K562 (cell line): ENCODE results near the gene TRIM45. TPM values are rescaled to one million over a fixed set of nuclear protein-coding genes. Genes with fewer than 3 reads are reported as not detected.

ENCODE experiments used
- ATAC-seq: fragments of 200-7000 bp; cut with Tn5 transposase; 3 replicates; pipeline ENCODE4 v1.9.1; 2020; ENCODE audit warnings: moderate library complexity
- BruUV-seq: library from RNA; stranded (reverse); fragments of 400-500 nt; replicated peaks from 2 replicates; lab custom pipeline; 2021; lab: Mats Ljungman, UMichigan
- CTCF ChIA-PET: fragments of 300-600 bp; formaldehyde crosslinking; extraction: SDS; loops from one replicate; lab custom pipeline; 2021; ENCODE audit warnings: low intra/inter-chr PET ratio; lab: Yijun Ruan, JAX
- POLR2A ChIA-PET: fragments of 300-600, 350-650 bp; sonication (Branson Sonifier 250); formaldehyde crosslinking; extraction: SDS; loops from one replicate; lab custom pipeline; 2021; ENCODE audit warnings: antibody characterized with exemption, inconsistent platforms; lab: Yijun Ruan, JAX
- DNase-seq, 4 experiments: peaks; one replicate each; pipeline versions ENCODE4 v3.0.0 to v3.0.0-alpha.2; 2011 to 2018; ENCODE audit warnings: low spot score in 3 of 4, mixed read lengths in 3 of 4; ENCODE audit errors: extremely low read depth in 1 of 4
- FAIRE-seq: peaks from 2 replicates; lab custom pipeline; 2011; peaks lifted over from hg19 to GRCh38; lab: Jason Lieb, UNC
- H2AFZ ChIP-seq: 2 replicates; pipeline ENCODE4 v1.6.0; 2011; ENCODE audit warnings: low read depth, low read length, control low read depth, inconsistent platforms
- H3K27ac ChIP-seq: fragments of 200-600 bp; 3 replicates; pipeline ENCODE4 v1.8.0; 2011; ENCODE audit warnings: low read depth, mild to moderate bottlenecking, control low read depth, inconsistent platforms, low read length, moderate library complexity, mixed read lengths; ENCODE audit errors: extremely low read depth
- H3K27me3 ChIP-seq, 2 experiments: fragments of 300-600 bp in 1 of 2; 2 replicates in 1 of 2; 3 replicates in 1 of 2; pipeline versions ENCODE4 v1.6.0 to v1.8.0; 2011; ENCODE audit warnings: inconsistent platforms in 2 of 2, low read length in 2 of 2, mild to moderate bottlenecking in 1 of 2, mixed read lengths in 1 of 2, moderate library complexity in 1 of 2; ENCODE audit not compliant: control insufficient read depth in 2 of 2, insufficient read depth in 2 of 2
- H3K36me3 ChIP-seq: fragments of 300-600 bp; 3 replicates; pipeline ENCODE4 v1.8.0; 2011; ENCODE audit warnings: mild to moderate bottlenecking, low read length, inconsistent platforms; ENCODE audit not compliant: control insufficient read depth, insufficient read depth
- H3K4me1 ChIP-seq, 2 experiments: fragments of 200-600 bp in 1 of 2; replicated peaks in 1 of 2; 2 replicates in 1 of 2; 3 replicates in 1 of 2; pipeline versions ENCODE4 v1.5.1 to v1.8.0; 2011; ENCODE audit warnings: inconsistent platforms in 2 of 2, low read length in 2 of 2, mild to moderate bottlenecking in 1 of 2, mixed read lengths in 1 of 2, moderate library complexity in 1 of 2; ENCODE audit not compliant: control insufficient read depth in 2 of 2, insufficient read depth in 2 of 2
- H3K4me2 ChIP-seq: 2 replicates; pipeline ENCODE4 v1.6.1; 2011; ENCODE audit warnings: low read length, control low read depth, inconsistent platforms, mixed read lengths; ENCODE audit not compliant: insufficient read depth
- H3K4me3 ChIP-seq: fragments of 200-600 bp; sonication (generic), shearing (Covaris generic); 2 replicates; pipeline ENCODE4 v1.5.1; 2016; ENCODE audit warnings: control low read depth, inconsistent platforms
- H3K79me2 ChIP-seq: fragments of 200-600 bp; 3 replicates; pipeline ENCODE4 v1.8.0; 2011; ENCODE audit warnings: low read length, inconsistent platforms; ENCODE audit not compliant: control insufficient read depth, insufficient read depth
- H3K9ac ChIP-seq, 2 experiments: 2 replicates each; pipeline versions ENCODE4 v1.6.0 to v1.6.1; 2011; ENCODE audit warnings: low read depth in 2 of 2, low read length in 2 of 2, control low read depth in 1 of 2, inconsistent platforms in 1 of 2, mild to moderate bottlenecking in 1 of 2, mixed read lengths in 1 of 2; ENCODE audit not compliant: insufficient read depth in 1 of 2
- H3K9me1 ChIP-seq: one replicate; pipeline ENCODE4 v1.6.0; 2011; ENCODE audit warnings: inconsistent platforms, mild to moderate bottlenecking, low read length, moderate library complexity; ENCODE audit not compliant: control insufficient read depth, insufficient read depth
- H3K9me3 ChIP-seq: replicated peaks from 2 replicates; pipeline ENCODE4 v1.5.1; 2011; ENCODE audit warnings: low read depth, low read length, inconsistent platforms; ENCODE audit not compliant: control insufficient read depth, insufficient read depth
- H4K20me1 ChIP-seq: replicated peaks from 2 replicates; pipeline ENCODE4 v1.6.1; 2011; ENCODE audit warnings: low read length, inconsistent platforms, mixed read lengths; ENCODE audit not compliant: control insufficient read depth, insufficient read depth
- DPF2 ChIP-seq: fragments of 450-650 bp; IDR thresholded peaks from 2 replicates; pipeline ENCODE4 v1.6.1; 2016
- ETV5 ChIP-seq: sonication (generic); formaldehyde crosslinking; IDR thresholded peaks from 2 replicates; pipeline ENCODE4 v1.4.0; 2020; ENCODE audit warnings: low read depth, mild to moderate bottlenecking, missing genetic modification reagents
- KLF10 ChIP-seq: fragments of 250-450 bp; sonication (Bioruptor Pico); IDR thresholded peaks from 2 replicates; pipeline ENCODE4 v1.6.1; 2021; ENCODE audit warnings: matching md5 sums
- POLR2G ChIP-seq: fragments of 200-400 bp; formaldehyde crosslinking; IDR thresholded peaks from 2 replicates; pipeline ENCODE4 v1.6.1; 2017; ENCODE audit warnings: low read depth, mild to moderate bottlenecking, antibody characterized with exemption, low read length, moderate library complexity
- ZNF124 ChIP-seq: sonication (generic); formaldehyde crosslinking; IDR thresholded peaks from 2 replicates; pipeline ENCODE4 v1.8.1; 2022; ENCODE audit warnings: missing genetic modification reagents
- WGBS: fragments of 100-300 bp; shearing (Covaris generic); methylation state at CpG from one replicate; pipeline ENCODE4 v1.1.6; 2016; ENCODE audit warnings: low coverage, mixed read lengths; ENCODE audit not compliant: insufficient coverage; ENCODE audit errors: missing lambda C conversion rate; 5-methylcytosine and 5-hydroxymethylcytosine counted together
- in situ Hi-C: fragments of 300-500 bp; cut with MboI; formaldehyde crosslinking; loops from 4 replicates; pipeline ENCODE4 v1.15.0; 2018; ENCODE audit warnings: inconsistent platforms, mixed read lengths
- intact Hi-C: fragments of 100-400 bp; cut with micrococcal nuclease; formaldehyde crosslinking; loops from 2 replicates; pipeline ENCODE4 v1.14.2; 2022
- polyA plus RNA-seq, 8 experiments: library from polyadenylated mRNA; depleted of rRNA in 4 of 8; stranded (reverse) in 5 of 8; unstranded in 3 of 8; fragments of >200 nt; fragmentation: Nextera tagmentation in 2 of 8; fragmentation: Illumina TruSeq in 1 of 8; extraction: Ambion mirVana in 2 of 8; extraction: Trizol in 1 of 8; gene quantifications; 2 replicates each; pipeline versions ENCODE4 v1.2.1 to v1.2.3, GENCODE V29; 2011 to 2014; ENCODE audit warnings: inconsistent platforms in 1 of 8, missing spikeins in 1 of 8
- total RNA-seq, 7 experiments: library from RNA; depleted of rRNA in 6 of 7; stranded (reverse); fragments of >200 nt in 6 of 7; fragmentation: Illumina TruSeq in 2 of 7; extraction: Trizol in 2 of 7; gene quantifications; 2 replicates each; pipeline versions ENCODE4 v1.2.1 to v1.2.3, GENCODE V29; 2011 to 2021; ENCODE audit warnings: low replicate concordance in 1 of 7
- TF ChIP-seq, protein P1 (sequence below): sonication (generic); formaldehyde crosslinking; IDR thresholded peaks from 2 replicates; pipeline ENCODE4 v1.8.0; 2023; ENCODE audit warnings: missing genetic modification reagents, mild to moderate bottlenecking, borderline replicate concordance
- TF ChIP-seq, protein P2 (sequence below): fragments of 250-450 bp; sonication (Bioruptor Pico); IDR thresholded peaks from 2 replicates; pipeline ENCODE4 v1.8.0; 2022; ENCODE audit warnings: moderate library complexity, mild to moderate bottlenecking, inconsistent platforms

The TRIM45 gene
- total and polyA plus RNA-seq, 9 of the 15 experiments (the other 6 are each of a cell fraction or from before 2014, with no cell fraction given), result 1.9 to 6.2 (median 3.6) TPM

DNA sequence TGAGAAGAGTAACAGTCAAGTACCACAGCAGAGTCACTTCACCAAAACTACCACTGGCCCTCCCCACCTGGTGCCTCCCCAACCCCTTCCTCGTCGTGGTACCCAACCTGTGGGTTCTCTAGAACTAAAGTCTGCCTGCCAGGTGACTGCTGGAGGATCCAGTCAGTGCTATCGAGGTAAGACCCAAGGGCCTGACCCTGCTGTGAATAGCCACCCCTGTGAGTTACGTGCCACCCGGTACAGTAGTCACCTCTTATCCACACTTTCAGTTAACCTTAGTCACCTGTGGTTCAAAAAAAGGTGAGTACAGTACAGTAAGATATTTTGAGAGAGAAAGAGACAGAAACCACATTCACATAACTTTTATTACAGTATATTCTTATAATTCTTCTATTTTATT is 44.9 kb downstream of the TRIM45 start (continued):
- TF ChIP-seq POLR2G, result no peak

DNA sequence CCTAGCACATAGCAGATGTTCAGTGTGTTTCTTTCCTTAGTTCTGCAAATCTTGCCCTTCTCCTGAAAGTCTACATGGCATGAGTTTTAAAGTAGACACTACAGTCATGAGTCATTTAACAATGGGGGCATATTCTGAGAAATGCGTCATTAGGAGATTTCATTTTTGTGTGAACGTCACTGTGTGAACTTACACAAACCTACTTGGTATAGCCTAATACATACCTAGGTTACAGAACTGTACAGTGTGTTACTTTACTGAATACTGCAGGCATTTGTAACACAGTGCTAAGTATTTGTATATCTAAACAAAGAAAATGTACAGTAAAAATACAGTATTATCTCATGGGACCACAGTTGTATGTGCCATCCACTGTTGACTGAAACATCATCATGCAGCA is 51.4 kb downstream of the TRIM45 start:
- Histone ChIP-seq H3K36me3 (peaks cover 78% of the 10 kb centered on the region), H3K9me3 (no peaks in the 10 kb centered on the region), H2AFZ (no peak overlapping the region), H3K27me3 (no peaks in the 10 kb centered on the region), H3K79me2 (peaks cover 25% of the 10 kb centered on the region; the same call in 2 of the 3 replicates), H3K4me3 (no peak overlapping the region), H3K9me1 (no peaks in the 10 kb centered on the region), H3K9ac (no peak overlapping the region), H4K20me1 (0 out of 2 replicates have a peak, but pooled peaks cover 6% of the 10 kb centered on the region), H3K27ac (no peak overlapping the region), H3K4me2 (no peak overlapping the region), H3K4me1 (no peaks in the 10 kb centered on the region; a peak in 1 of 5 replicates)
- WGBS, result 86% methylated on average over 2 of the region's 2 CpGs
- TF ChIP-seq ETV5 (CRISPR knock-in tag), result no peak
- TF ChIP-seq, protein P1, sequence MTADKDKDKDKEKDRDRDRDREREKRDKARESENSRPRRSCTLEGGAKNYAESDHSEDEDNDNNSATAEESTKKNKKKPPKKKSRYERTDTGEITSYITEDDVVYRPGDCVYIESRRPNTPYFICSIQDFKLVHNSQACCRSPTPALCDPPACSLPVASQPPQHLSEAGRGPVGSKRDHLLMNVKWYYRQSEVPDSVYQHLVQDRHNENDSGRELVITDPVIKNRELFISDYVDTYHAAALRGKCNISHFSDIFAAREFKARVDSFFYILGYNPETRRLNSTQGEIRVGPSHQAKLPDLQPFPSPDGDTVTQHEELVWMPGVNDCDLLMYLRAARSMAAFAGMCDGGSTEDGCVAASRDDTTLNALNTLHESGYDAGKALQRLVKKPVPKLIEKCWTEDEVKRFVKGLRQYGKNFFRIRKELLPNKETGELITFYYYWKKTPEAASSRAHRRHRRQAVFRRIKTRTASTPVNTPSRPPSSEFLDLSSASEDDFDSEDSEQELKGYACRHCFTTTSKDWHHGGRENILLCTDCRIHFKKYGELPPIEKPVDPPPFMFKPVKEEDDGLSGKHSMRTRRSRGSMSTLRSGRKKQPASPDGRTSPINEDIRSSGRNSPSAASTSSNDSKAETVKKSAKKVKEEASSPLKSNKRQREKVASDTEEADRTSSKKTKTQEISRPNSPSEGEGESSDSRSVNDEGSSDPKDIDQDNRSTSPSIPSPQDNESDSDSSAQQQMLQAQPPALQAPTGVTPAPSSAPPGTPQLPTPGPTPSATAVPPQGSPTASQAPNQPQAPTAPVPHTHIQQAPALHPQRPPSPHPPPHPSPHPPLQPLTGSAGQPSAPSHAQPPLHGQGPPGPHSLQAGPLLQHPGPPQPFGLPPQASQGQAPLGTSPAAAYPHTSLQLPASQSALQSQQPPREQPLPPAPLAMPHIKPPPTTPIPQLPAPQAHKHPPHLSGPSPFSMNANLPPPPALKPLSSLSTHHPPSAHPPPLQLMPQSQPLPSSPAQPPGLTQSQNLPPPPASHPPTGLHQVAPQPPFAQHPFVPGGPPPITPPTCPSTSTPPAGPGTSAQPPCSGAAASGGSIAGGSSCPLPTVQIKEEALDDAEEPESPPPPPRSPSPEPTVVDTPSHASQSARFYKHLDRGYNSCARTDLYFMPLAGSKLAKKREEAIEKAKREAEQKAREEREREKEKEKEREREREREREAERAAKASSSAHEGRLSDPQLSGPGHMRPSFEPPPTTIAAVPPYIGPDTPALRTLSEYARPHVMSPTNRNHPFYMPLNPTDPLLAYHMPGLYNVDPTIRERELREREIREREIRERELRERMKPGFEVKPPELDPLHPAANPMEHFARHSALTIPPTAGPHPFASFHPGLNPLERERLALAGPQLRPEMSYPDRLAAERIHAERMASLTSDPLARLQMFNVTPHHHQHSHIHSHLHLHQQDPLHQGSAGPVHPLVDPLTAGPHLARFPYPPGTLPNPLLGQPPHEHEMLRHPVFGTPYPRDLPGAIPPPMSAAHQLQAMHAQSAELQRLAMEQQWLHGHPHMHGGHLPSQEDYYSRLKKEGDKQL (CRISPR knock-in tag), result no peak
- TF ChIP-seq ZNF124 (CRISPR knock-in tag), result no peak
- no peak for TF ChIP-seq DPF2
- no peak for TF ChIP-seq KLF10
- TF ChIP-seq, protein P2, sequence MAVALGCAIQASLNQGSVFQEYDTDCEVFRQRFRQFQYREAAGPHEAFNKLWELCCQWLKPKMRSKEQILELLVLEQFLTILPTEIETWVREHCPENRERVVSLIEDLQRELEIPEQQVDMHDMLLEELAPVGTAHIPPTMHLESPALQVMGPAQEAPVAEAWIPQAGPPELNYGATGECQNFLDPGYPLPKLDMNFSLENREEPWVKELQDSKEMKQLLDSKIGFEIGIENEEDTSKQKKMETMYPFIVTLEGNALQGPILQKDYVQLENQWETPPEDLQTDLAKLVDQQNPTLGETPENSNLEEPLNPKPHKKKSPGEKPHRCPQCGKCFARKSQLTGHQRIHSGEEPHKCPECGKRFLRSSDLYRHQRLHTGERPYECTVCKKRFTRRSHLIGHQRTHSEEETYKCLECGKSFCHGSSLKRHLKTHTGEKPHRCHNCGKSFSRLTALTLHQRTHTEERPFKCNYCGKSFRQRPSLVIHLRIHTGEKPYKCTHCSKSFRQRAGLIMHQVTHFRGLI (CRISPR knock-in tag), result no peak
- no TSS peak for BruUV-seq
- in situ Hi-C loops (no loop called here), intact Hi-C loops (no loop called here)
- CTCF ChIA-PET, result interaction anchor here (4.5 kb wide), 1 partner anchor 58 kb away, joined by 44 read pairs; no protein-coding TSS in a partner anchor
- FAIRE-seq (no peak), DNase-seq (no peak), ATAC-seq (no peak)
- POLR2A ChIA-PET, result interaction anchor here (1.5 to 1.7 kb wide), 2 partner anchors 9 to 10 kb away, joined by 3 to 7 read pairs; partner anchors contain the start of gene TTF2
